ENCODE measurements around the gene TNRC18.

TNRC18 gene

DNA sequence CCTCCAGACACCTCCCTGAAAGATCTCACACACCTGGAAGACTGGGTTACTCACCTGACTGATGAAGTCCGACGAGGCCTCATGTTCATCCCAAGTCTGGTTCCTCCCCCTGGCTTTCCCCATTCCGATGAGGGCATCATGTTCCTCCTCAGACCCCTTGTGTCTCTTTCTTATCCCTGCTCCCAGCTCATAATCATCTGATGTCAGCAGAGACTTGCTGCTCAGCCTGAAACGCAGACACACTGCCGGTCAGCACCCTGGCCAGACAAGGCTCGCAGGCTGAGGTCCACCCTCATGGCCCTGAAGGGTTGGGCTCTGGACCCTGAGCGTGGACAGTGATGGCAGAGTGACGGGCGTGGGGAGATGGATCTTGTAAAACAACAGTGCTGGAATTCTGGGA, 64.3 kb downstream of the TNRC18 start:
- H3K4me3 ChIP-seq (ENCODE audit: low read depth, low read length): no peak overlapping the region
- no peak for DNase-seq (ENCODE audit: low read depth)
- TF ChIP-seq, protein P1, sequence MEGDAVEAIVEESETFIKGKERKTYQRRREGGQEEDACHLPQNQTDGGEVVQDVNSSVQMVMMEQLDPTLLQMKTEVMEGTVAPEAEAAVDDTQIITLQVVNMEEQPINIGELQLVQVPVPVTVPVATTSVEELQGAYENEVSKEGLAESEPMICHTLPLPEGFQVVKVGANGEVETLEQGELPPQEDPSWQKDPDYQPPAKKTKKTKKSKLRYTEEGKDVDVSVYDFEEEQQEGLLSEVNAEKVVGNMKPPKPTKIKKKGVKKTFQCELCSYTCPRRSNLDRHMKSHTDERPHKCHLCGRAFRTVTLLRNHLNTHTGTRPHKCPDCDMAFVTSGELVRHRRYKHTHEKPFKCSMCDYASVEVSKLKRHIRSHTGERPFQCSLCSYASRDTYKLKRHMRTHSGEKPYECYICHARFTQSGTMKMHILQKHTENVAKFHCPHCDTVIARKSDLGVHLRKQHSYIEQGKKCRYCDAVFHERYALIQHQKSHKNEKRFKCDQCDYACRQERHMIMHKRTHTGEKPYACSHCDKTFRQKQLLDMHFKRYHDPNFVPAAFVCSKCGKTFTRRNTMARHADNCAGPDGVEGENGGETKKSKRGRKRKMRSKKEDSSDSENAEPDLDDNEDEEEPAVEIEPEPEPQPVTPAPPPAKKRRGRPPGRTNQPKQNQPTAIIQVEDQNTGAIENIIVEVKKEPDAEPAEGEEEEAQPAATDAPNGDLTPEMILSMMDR (IDR thresholded peaks at IDR 0.05; ENCODE audit: control insufficient read depth, extremely low read depth, insufficient read depth): no peak

- no peak overlapping the region for H3K4me3 ChIP-seq (ENCODE audit: low read depth, low read length)
- DNase-seq (ENCODE audit: low read depth): peak; percentile 69
- TF ChIP-seq, protein P1 (IDR thresholded peaks at IDR 0.05; ENCODE audit: control insufficient read depth, extremely low read depth, insufficient read depth): no peak
Measured at GRCh38 chr7:5357951-5358350, 65.7 kb downstream of the TNRC18 start.

- DNase-seq (ENCODE audit: low read depth): no peak
- TF ChIP-seq, protein P1 (IDR thresholded peaks at IDR 0.05; ENCODE audit: control insufficient read depth, extremely low read depth, insufficient read depth): no peak
- H3K4me3 ChIP-seq (ENCODE audit: low read depth, low read length): no peak overlapping the region
Measured at GRCh38 chr7:5356751-5357119, 66.9 kb downstream of the TNRC18 start.

DNA sequence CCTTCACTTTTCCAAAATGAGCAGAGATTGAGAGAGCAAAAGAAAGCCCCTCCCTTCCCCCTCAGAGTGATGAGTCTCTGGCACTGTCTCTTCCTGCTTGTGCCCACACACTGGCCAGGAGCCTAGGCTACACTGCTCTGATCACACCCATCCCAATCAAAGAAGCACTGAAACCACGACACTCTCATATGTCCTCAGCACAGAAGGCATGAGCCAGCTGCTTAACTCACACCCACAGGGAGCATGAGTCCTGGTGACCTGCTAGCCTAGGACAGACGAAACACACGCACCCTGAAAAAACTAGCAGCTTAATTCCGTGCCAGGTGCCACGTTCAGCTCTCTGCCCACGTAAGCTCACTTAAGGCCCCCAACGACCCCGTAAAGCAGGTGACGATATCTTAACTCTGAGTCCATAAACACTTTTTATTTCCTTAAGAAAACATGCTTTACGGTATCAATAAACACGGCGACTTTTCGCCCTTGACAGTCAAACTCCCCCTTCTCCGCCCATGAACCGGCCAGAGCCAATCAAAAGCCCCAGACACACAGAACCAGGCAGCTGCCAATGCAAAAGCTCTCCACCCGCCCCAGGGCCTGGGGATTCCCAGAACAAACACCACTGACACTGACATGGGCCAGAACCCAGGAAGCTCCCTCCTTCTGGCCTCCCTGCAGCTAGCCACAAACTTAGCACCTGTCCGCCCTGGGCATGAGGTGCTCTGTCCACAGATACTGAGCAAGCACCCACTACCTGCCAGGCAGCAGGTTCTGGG, 69.0 kb downstream of the TNRC18 start:
- peak; percentile 84 for DNase-seq (ENCODE audit: low read depth)
- H3K4me3 ChIP-seq (ENCODE audit: low read depth, low read length): no peak overlapping the region
- TF ChIP-seq, protein P1 (IDR thresholded peaks at IDR 0.05; ENCODE audit: control insufficient read depth, extremely low read depth, insufficient read depth): no peak

DNA sequence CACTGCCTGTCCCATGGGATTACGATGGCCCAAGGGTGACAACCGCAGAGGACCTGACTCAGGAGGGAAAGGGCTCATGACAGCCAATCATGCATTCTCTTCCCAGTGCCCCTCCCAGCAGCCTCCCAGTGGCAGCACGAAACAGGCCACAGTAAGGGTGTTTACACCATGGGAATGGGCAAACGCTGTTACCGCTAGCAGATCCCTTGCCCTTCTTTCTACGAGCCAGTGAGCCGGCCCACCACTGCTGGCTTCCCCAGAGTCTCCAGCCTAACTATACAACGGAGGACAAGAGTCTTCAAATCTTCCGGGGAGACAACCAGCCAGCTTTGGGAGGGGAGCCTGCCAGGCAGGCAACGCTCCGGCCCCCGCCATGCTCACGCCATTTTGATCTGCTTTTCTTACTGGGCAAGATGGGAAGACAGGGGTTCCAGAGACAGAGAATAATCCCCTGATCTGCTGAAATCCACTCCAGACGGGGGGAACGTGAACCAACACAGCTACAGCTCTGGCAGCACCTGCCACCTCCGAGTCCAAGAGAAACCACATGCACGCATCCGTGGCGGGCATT, 71.1 kb downstream of the TNRC18 start:
- DNase-seq (ENCODE audit: low read depth): no peak
- TF ChIP-seq, protein P1 (IDR thresholded peaks at IDR 0.05; ENCODE audit: control insufficient read depth, extremely low read depth, insufficient read depth): no peak
- H3K4me3 ChIP-seq (ENCODE audit: low read depth, low read length): no peak overlapping the region

- TF ChIP-seq, protein P1 (IDR thresholded peaks at IDR 0.05; ENCODE audit: control insufficient read depth, extremely low read depth, insufficient read depth): no peak
- peak; percentile 45 for DNase-seq (ENCODE audit: low read depth)
- no peak overlapping the region for H3K4me3 ChIP-seq (ENCODE audit: low read depth, low read length)
Measured at GRCh38 chr7:5351507-5352265, 71.9 kb downstream of the TNRC18 start.

All from LNCaP clone FGC (cell line).